ENCODE results near the gene LDLRAD3. TPM values are rescaled to one million over a fixed set of nuclear protein-coding genes. Genes with fewer than 3 reads are reported as not detected.
A peak's percentile ranks its signal among the peaks of the same experiment; 100 is the strongest.

Gene LDLRAD3
- total RNA-seq, 1 donor from 2014 or later, result 8.6 TPM

DNA sequence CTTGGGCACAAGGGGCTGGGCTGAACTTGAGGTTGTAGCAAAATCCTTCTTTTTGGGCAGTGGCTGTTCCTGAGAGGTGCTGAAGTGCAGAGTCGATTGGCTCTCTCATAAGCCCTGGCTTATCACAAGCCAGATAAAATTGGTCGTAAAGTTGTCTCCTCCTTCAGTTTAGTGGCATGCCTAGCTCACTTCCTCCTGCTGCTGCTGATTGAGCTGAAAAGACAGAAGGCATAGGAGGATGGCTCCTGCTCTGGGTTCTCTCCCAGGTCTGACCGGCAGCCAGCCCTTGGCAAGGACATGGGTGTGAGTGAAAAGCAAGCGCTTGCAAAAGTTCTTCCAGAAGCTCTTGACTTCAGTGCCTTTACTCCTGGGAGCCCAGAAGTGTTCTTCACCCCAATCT, 83.9 kb downstream of the LDLRAD3 start:
- TF ChIP-seq, protein P1, sequence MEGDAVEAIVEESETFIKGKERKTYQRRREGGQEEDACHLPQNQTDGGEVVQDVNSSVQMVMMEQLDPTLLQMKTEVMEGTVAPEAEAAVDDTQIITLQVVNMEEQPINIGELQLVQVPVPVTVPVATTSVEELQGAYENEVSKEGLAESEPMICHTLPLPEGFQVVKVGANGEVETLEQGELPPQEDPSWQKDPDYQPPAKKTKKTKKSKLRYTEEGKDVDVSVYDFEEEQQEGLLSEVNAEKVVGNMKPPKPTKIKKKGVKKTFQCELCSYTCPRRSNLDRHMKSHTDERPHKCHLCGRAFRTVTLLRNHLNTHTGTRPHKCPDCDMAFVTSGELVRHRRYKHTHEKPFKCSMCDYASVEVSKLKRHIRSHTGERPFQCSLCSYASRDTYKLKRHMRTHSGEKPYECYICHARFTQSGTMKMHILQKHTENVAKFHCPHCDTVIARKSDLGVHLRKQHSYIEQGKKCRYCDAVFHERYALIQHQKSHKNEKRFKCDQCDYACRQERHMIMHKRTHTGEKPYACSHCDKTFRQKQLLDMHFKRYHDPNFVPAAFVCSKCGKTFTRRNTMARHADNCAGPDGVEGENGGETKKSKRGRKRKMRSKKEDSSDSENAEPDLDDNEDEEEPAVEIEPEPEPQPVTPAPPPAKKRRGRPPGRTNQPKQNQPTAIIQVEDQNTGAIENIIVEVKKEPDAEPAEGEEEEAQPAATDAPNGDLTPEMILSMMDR (IDR thresholded peaks at IDR 0.05), result no peak
- H3K4me1 Mint-ChIP-seq (ENCODE audit: low read depth), result peaks cover 35% of the 10 kb centered on the region
- H3K27me3 Mint-ChIP-seq (ENCODE audit: low read depth), result no peaks in the 10 kb centered on the region
- H3K9me3 Mint-ChIP-seq (ENCODE audit: low read depth), result peaks cover 3% of the 10 kb centered on the region
- no peak overlapping the region for H3K4me3 Mint-ChIP-seq (ENCODE audit: unreplicated experiment)
- H3K36me3 Mint-ChIP-seq (ENCODE audit: low read depth), result no peaks in the 10 kb centered on the region
- H3K27ac Mint-ChIP-seq (ENCODE audit: unreplicated experiment), result no peak overlapping the region
- no peak for DNase-seq (ENCODE audit: low spot score)

DNA sequence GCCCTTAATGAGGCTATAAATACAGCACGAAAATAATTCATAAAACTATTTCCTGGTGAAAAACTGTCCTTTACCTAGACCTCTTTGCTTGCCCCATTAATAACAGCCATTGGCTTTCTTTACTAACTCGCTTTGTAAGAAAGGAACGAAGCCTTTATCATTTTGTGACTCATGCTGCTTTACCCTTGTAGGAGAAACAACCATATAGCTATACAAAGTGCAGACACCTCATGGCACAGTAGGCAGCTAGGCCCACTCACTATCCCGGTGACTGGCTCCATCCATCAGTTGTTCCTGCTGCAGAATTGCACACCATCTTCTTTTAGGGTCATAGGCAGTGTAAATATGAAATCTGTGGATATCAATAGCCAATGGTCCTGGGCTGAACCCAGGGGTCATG, 85.8 kb downstream of the LDLRAD3 start:
- Mint-ChIP-seq H3K27me3 (ENCODE audit: low read depth) (no peaks in the 10 kb centered on the region), H3K4me1 (ENCODE audit: low read depth) (peaks cover 43% of the 10 kb centered on the region), H3K36me3 (ENCODE audit: low read depth) (no peaks in the 10 kb centered on the region), H3K4me3 (ENCODE audit: unreplicated experiment) (no peak overlapping the region), H3K27ac (ENCODE audit: unreplicated experiment) (no peak overlapping the region), H3K9me3 (ENCODE audit: low read depth) (peaks cover 3% of the 10 kb centered on the region)
- DNase-seq (ENCODE audit: low spot score), result no peak
- TF ChIP-seq, protein P1 (IDR thresholded peaks at IDR 0.05), result no peak

DNA sequence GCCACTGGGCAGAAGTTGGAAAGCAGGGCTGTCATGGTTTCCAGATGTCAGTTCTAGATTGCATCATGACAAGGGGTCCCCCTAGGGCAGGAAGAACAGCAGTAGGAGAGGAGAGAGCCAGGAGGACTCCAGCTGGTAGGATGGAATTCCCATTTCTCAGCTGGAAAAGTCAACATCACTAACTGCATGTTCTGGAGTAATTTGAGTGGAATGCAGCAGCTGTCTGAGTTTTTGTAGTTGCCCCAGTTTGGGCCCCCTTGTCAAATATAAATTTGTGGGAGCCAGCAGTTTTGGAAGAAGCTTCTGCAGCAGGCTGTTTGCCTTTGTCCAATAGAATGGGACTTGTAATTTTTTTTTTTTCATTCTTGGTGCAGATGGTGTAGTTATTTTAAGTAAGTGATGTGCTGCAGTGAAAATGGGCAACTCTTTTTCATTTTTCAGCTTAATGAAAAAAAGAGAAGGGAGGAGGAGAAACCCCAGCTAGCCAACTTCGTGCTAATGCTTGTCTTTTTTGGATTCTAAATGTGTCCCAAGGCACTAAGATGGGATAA, 86.9 kb downstream of the LDLRAD3 start:
- Mint-ChIP-seq H3K4me3 (ENCODE audit: unreplicated experiment) (no peak overlapping the region), H3K27me3 (ENCODE audit: low read depth) (no peaks in the 10 kb centered on the region), H3K4me1 (ENCODE audit: low read depth) (peaks cover 50% of the 10 kb centered on the region), H3K27ac (ENCODE audit: unreplicated experiment) (peak overlapping the region; percentile 88), H3K36me3 (ENCODE audit: low read depth) (no peaks in the 10 kb centered on the region), H3K9me3 (ENCODE audit: low read depth) (peaks cover 3% of the 10 kb centered on the region)
- DNase-seq (ENCODE audit: low spot score), result no peak
- TF ChIP-seq, protein P1 (IDR thresholded peaks at IDR 0.05), result no peak

DNA sequence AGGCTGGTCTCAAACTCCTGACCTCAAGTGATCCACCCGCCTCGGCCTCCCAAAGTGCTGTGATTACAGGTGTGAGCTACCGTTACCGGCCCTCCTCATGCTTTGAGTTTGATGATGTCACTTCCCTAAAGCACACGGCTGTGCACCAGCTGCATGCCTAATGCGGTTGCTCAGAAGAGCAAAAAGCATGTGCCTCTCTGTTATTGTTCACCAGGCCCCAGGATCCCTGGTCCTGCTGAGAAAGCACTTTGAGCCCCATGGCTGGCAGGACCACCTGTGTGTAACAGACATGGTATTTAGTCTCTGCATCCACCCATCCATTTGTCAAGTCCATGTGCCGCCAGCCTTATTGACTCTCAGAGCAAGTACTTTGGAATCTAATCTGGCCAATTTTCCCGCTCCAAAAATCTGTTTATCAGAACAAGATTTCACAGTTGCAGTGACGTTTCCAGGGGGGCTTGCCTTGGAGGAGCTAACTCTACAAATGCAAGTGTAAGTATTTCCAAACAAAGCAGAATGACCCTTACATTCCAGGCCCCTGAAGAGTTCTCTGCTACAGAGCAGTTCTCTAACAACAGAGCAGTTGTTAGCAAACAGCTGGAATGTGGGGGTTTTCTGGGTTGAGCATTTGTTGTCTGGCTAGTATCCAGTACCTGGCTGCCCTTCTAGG, 89.4 kb downstream of the LDLRAD3 start:
- H3K36me3 Mint-ChIP-seq (ENCODE audit: low read depth), result peaks cover 2% of the 10 kb centered on the region
- no peak overlapping the region for H3K27ac Mint-ChIP-seq (ENCODE audit: unreplicated experiment)
- TF ChIP-seq, protein P1 (IDR thresholded peaks at IDR 0.05), result no peak
- H3K9me3 Mint-ChIP-seq (ENCODE audit: low read depth), result no peaks in the 10 kb centered on the region
- no peak overlapping the region for H3K4me3 Mint-ChIP-seq (ENCODE audit: unreplicated experiment)
- no peaks in the 10 kb centered on the region for H3K27me3 Mint-ChIP-seq (ENCODE audit: low read depth)
- no peak for DNase-seq (ENCODE audit: low spot score)
- H3K4me1 Mint-ChIP-seq (ENCODE audit: low read depth), result peaks cover 64% of the 10 kb centered on the region

DNA sequence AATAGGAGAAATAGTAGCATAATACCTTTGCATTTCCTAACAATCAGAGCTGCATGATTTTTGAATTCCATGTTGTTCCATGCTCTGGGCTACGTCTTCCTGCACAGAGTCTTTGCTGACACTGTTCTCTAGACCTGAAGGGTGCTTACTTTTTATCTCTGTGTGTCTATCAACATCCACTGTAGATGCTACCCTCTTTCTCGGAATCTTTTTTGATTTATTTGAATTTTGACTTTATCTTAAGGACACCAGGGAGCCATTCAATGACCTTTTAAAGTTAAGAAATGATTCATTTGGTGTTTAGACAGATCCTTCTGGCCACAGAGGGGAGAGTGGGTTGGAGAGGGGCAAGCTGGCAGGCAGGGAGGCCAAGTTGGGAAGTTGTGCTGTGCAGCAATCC, 90.1 kb downstream of the LDLRAD3 start:
- H3K4me3 Mint-ChIP-seq (ENCODE audit: unreplicated experiment), result no peak overlapping the region
- no peaks in the 10 kb centered on the region for H3K9me3 Mint-ChIP-seq (ENCODE audit: low read depth)
- H3K27ac Mint-ChIP-seq (ENCODE audit: unreplicated experiment), result no peak overlapping the region
- DNase-seq (ENCODE audit: low spot score), result no peak
- H3K36me3 Mint-ChIP-seq (ENCODE audit: low read depth), result peaks cover 2% of the 10 kb centered on the region
- TF ChIP-seq, protein P1 (IDR thresholded peaks at IDR 0.05), result no peak
- H3K27me3 Mint-ChIP-seq (ENCODE audit: low read depth), result no peaks in the 10 kb centered on the region
- H3K4me1 Mint-ChIP-seq (ENCODE audit: low read depth), result peaks cover 70% of the 10 kb centered on the region
